Measurements from ENCODE around the gene RFX4. TPM values are rescaled to one million over a fixed set of nuclear protein-coding genes. Genes with fewer than 3 reads are reported as not detected.

The RFX4 gene
- total RNA-seq, 1 experiment from 2014 or later: not detected

DNA sequence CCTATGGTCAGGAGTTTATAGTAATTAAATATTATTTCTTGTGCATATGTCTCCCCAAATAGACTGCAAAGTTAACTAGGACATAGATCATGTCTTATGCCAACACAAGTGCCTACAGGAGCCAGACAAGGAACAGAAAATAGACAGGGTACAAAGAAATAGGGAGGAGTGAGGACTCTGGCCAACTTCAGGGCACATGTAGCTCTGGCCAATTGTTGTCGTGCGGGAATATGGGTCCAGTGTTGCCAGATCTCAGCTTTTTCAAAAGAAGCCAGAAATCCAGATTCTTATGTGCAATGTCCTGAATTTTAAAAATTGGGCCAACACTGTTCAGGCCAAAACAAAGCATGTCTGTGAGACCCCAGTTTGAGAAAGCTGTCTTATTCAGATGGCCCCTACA is 68.7 kb downstream of the RFX4 start:
- ATAC-seq: no peak

DNA sequence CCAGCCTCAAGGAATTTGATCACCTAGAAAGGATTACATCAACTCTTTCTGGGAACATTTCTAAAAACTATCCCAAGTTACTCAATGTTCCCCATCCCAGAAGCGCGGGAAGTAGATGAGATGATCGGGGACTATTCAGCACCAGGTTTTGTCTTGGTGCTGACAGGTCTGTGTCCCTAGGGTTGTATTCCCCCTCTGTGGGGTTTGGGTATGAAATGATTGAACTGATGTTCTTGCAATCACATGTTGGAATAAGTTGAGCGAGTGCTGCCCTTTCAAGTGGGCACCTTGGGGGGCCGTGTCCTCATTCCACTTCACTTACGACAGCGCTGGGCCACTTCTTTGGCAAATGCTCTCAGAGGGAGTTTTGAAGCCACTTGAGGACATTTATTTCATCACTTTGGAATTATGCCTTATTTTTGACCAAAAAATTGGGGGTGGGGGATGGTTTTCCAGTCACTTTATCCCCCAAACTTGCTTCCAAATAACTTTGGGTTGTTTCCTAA is 69.8 kb downstream of the RFX4 start:
- H3K27me3 ChIP-seq (ENCODE audit: insufficient read depth, low read length): peaks cover 22% of the 10 kb centered on the region; the same call in 1 of the 2 replicates
- no peaks in the 10 kb centered on the region for H3K9me3 ChIP-seq (ENCODE audit: control insufficient read depth in 1 of 2, insufficient read depth in 1 of 2, low read depth in 1 of 2, low read length in 2 of 2)
- H3K9ac ChIP-seq (ENCODE audit: low read length): no peak overlapping the region
- intact Hi-C loops (cut with micrococcal nuclease): no loop called here
- no peak overlapping the region for H3K27ac ChIP-seq (ENCODE audit: low read depth, low read length)
- no TSS peak for BruUV-seq (replicated peaks)
- ATAC-seq (no peak), DNase-seq (ENCODE audit: low read depth, low spot score) (no peak)
- H3K79me2 ChIP-seq (ENCODE audit: insufficient read depth, low read length): no peaks in the 10 kb centered on the region
- no peak overlapping the region for H2AFZ ChIP-seq (ENCODE audit: low read depth, low read length, poor library complexity, severe bottlenecking)
- H3K9me2 ChIP-seq (ENCODE audit: insufficient read depth): no peaks in the 10 kb centered on the region
- no peaks in the 10 kb centered on the region for H4K20me1 ChIP-seq (ENCODE audit: insufficient read depth)
- H3K36me3 ChIP-seq (ENCODE audit: control insufficient read depth in 1 of 2, insufficient read depth in 2 of 2, low read length in 2 of 2): no peaks in the 10 kb centered on the region
- ChIA-PET CTCF (no interaction called here), RAD21 (ENCODE audit: low non-redundant PET in 1 of 2, low total read pairs in 2 of 2, uncharacterized antibody in 2 of 2, unreplicated experiment in 2 of 2) (no interaction called here), POLR2A (no interaction called here)
- no peak for TF ChIP-seq ZFX (IDR thresholded peaks at IDR 0.05)
- no peak for TF ChIP-seq EGR1 (IDR thresholded peaks at IDR 0.05; ENCODE audit: low read depth)
- TF ChIP-seq CBX3 (IDR thresholded peaks at IDR 0.05; ENCODE audit: low read depth): no peak
- H3K4me3 ChIP-seq (replicated peaks in 1 of 2; ENCODE audit: low read depth in 1 of 2, low read length in 2 of 2): no peak overlapping the region
- H3K4me2 ChIP-seq (ENCODE audit: low read length): no peak overlapping the region
- H3K4me1 ChIP-seq (ENCODE audit: control insufficient read depth in 1 of 2, insufficient read depth in 2 of 2, low read length in 2 of 2): no peaks in the 10 kb centered on the region

More for the DNA sequence above, 68.7 kb downstream of the RFX4 start:
- H3K27ac ChIP-seq (ENCODE audit: low read depth, low read length): no peak overlapping the region
- no peak for DNase-seq (ENCODE audit: low read depth, low spot score)
- ChIA-PET POLR2A (no interaction called here), RAD21 (ENCODE audit: low non-redundant PET in 1 of 2, low total read pairs in 2 of 2, uncharacterized antibody in 2 of 2, unreplicated experiment in 2 of 2) (interaction anchor here in 1 of 2 experiments (0.7 kb wide), 1 partner anchor 219 kb away, joined by 3 read pairs; no protein-coding TSS in a partner anchor), CTCF (no interaction called here)
- peaks cover 13% of the 10 kb centered on the region; the same call in 1 of the 2 replicates for H3K27me3 ChIP-seq (ENCODE audit: insufficient read depth, low read length)
- H3K79me2 ChIP-seq (ENCODE audit: insufficient read depth, low read length): no peaks in the 10 kb centered on the region
- no TSS peak for BruUV-seq (replicated peaks)
- no peaks in the 10 kb centered on the region for H3K4me1 ChIP-seq (ENCODE audit: control insufficient read depth in 1 of 2, insufficient read depth in 2 of 2, low read length in 2 of 2)
- H3K9me3 ChIP-seq (ENCODE audit: control insufficient read depth in 1 of 2, insufficient read depth in 1 of 2, low read depth in 1 of 2, low read length in 2 of 2): no peaks in the 10 kb centered on the region
- H3K4me3 ChIP-seq (replicated peaks in 1 of 2; ENCODE audit: low read depth in 1 of 2, low read length in 2 of 2): no peak overlapping the region
- intact Hi-C loops (cut with micrococcal nuclease): no loop called here
- H4K20me1 ChIP-seq (ENCODE audit: insufficient read depth): no peaks in the 10 kb centered on the region
- H3K4me2 ChIP-seq (ENCODE audit: low read length): no peak overlapping the region
- TF ChIP-seq, protein P1, sequence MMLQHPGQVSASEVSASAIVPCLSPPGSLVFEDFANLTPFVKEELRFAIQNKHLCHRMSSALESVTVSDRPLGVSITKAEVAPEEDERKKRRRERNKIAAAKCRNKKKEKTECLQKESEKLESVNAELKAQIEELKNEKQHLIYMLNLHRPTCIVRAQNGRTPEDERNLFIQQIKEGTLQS (IDR thresholded peaks at IDR 0.05): no peak
- TF ChIP-seq SIN3A (IDR thresholded peaks at IDR 0.05; ENCODE audit: low read depth): no peak
- H2AFZ ChIP-seq (ENCODE audit: low read depth, low read length, poor library complexity, severe bottlenecking): no peak overlapping the region
- H3K9ac ChIP-seq (ENCODE audit: low read length): no peak overlapping the region
- no peaks in the 10 kb centered on the region for H3K9me2 ChIP-seq (ENCODE audit: insufficient read depth)
- no peaks in the 10 kb centered on the region for H3K36me3 ChIP-seq (ENCODE audit: control insufficient read depth in 1 of 2, insufficient read depth in 2 of 2, low read length in 2 of 2)

Measured in HCT116 (cell line).